Measurements from ENCODE around the gene PLEKHM2.

Gene PLEKHM2

DNA sequence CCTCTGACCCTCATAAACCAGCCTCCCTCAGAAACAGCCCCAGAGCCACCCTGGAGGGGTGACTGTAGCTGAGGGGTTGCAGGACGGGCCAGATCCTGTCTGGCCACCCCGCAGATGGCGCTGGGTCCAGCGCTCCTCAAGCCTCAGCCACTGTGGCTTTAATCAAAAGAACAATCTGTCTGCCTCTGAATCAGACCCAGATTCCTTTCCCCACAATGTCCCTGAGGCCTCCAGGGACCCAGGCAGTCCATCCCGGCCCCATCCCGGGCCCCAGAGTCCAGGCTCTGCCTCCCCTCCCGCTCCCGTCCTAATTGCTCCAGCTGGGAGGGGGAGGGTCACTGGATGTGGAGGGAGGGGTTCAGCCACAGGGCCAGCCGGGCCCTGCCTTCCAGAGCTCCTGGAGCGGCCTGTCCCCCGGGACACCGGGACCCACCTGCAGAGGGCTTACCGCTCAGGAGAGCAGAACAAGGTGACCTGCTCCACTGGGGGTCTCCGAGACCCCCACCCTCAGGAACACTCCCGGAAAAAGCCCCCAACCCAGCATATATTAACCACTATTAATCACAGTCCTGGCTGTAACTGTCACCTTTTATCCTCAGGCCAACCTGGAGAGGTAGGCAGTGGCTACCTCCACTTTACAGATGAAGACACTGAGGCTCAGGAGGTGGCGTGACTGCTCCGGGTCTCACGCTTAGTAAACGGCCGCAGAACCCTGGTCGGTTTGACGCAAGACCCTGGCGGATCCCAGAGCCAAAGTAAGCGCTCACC lies 73.6 kb downstream of the PLEKHM2 start:
- TF ChIP-seq TAF1 (IDR thresholded peaks at IDR 0.05; ENCODE audit: borderline replicate concordance, low read depth, low read length) (no peak), POLR2AphosphoS5 (IDR thresholded peaks at IDR 0.05; ENCODE audit: low read depth, low read length) (no peak), POLR2A (IDR thresholded peaks at IDR 0.05; ENCODE audit: low read depth, low read length) (no peak)
- FAIRE-seq (no peak), DNase-seq (ENCODE audit: insufficient read length) (no peak)

DNA sequence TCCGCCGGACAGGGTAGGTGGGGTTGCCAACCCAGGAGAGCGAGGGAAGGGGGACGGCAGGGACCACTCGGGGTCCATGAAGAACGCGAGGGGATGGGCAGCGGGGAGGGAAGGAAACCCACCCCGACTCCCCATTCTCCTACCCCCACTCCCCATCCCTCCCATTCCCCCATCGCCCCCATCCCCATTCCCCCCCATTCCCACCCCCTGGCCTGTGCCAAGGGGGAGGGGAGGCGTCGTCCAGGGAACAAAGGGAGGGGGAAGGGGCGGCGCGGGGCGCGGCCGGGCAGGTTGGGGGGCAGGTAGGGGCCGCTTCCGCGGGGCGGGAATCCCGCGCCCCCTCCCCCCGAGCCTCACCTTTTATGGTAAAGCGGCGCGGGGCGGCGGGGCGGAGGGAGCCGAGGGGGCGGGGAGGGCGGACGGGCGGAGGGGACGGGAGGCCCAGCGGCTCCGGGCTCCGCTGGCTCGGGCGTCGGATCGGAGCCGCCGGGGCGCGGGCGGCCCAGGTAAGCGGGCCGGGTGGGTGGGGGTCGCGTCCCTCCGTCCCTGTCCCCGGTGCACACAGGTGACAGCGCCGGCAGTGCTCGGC lies 74.3 kb downstream of the PLEKHM2 start, which contains the start of gene FBLIM1:
Gene FBLIM1 (plus strand): TSS at position 453 of the 589 bp plus-strand sequence. CDS start 6,189 bp downstream, outside the sequence.
- TF ChIP-seq POLR2AphosphoS5 (IDR thresholded peaks at IDR 0.05; ENCODE audit: low read depth, low read length) (no peak), POLR2A (IDR thresholded peaks at IDR 0.05; ENCODE audit: low read depth, low read length) (no peak), TAF1 (IDR thresholded peaks at IDR 0.05; ENCODE audit: borderline replicate concordance, low read depth, low read length) (no peak)
- no peak for FAIRE-seq
- no peak for DNase-seq (ENCODE audit: insufficient read length)

DNA sequence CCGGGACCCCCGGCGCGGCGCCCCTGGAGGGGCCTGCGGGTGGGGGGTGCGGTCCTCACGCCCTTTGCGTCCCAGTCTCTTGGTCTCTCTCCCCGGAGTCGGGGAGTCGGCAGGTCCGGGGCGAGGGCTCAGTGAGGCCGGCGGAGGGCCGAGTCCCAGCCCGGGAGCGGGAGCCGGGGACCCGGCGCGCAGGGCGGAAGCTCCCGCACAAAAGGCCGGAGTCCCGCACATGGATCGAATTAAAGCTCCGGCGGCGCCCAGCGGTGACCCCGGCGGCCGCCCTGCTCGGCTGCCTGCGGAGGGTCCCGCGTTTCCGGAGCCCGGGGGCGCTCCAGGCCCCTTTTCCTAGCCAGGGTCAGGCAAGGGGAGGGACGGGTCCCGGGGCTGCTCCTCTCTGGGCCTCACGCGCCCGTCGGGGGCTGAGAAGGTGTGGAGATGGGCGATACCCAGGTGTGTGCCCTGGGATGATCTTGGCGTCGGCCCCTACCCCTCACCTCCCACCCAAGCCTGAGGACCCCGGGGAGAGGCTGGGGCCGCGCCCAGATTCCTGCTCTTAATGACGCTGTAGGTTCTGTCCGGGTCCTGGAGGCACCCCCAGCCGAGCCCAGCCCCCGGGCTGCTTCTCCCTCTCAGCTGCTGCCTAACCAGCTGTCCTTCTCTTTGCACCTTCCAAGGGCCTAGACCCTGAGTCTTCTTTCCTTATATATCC lies 75.0 kb downstream of the PLEKHM2 start:
- FAIRE-seq (no peak), DNase-seq (ENCODE audit: insufficient read length) (no peak)
- no peak for TF ChIP-seq POLR2AphosphoS5 (IDR thresholded peaks at IDR 0.05; ENCODE audit: low read depth, low read length)
- TF ChIP-seq POLR2A (IDR thresholded peaks at IDR 0.05; ENCODE audit: low read depth, low read length): no peak
- no peak for TF ChIP-seq TAF1 (IDR thresholded peaks at IDR 0.05; ENCODE audit: borderline replicate concordance, low read depth, low read length)

DNA sequence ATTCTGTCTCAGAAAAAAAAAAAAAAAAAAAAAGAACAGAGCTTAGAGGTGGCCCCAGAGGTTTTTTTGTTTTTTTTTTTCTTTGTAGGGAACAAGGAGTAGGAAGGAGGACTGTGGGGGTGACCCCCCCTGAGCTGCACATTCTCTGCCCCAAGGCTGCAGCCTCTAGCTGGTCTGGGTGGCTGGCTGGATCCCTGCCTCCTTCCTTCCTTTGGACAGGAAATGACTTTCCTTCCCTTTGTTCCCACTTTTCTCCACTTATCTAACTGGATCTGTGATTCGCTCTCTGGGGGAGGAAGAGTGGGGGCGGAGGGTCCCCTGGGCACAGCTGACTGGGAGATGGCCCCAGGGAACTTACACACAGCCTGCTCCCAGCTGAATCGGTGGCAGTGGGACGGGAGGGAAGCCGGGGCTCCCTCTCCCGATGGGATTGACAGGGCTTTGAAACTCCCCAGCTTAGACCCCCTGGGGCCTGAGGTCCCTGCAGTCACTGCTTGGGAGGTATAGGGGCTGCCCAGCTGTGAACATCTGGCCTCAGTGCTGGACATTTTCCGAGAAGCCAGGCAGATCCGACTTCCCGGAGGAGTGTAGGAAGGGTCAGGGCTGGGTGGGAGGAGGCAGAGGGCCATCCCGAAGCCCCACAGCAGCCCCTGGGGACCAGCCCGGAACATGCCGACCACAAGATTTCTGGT lies 76.5 kb downstream of the PLEKHM2 start:
- FAIRE-seq (no peak), DNase-seq (ENCODE audit: insufficient read length) (no peak)
- TF ChIP-seq POLR2A (IDR thresholded peaks at IDR 0.05; ENCODE audit: low read depth, low read length) (no peak), POLR2AphosphoS5 (IDR thresholded peaks at IDR 0.05; ENCODE audit: low read depth, low read length) (no peak), TAF1 (IDR thresholded peaks at IDR 0.05; ENCODE audit: borderline replicate concordance, low read depth, low read length) (no peak)

DNA sequence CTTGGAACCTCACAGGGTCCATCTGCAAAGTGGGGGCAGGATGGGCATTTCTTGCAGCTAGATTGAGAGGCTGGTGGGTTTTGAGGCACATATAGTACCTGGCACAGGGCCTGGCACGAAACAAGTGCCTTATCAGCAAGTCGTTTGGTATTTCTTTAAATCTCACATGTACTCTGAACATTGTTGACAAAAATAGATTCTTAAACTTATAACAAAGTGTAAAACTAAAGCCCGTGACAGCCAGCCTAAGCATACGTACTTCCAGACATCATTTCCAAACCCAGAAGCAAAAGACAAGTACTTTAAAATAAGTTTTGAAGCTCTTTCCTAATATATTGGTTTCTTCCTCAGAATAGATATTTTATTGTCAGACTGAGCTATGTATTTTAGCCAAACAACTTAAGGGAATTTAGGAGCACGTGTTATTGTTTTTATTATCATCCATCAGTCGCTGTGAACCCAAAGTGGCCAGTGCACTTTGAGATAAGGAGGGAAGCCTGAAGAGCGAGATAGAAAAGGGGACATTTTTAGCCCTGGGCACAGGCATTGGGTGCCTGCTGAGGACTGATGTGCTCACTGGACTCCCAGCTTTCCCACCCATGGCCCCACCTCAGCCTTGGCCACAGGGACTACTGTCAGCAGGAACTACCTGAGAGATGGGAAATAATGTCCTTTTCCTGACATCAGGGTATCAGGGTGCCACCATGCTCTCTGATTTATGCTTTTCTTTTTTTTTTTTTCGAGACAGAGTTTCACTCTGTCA lies 77.4 kb downstream of the PLEKHM2 start:
- DNase-seq (ENCODE audit: insufficient read length) (no peak), FAIRE-seq (no peak)
- no peak for TF ChIP-seq POLR2A (IDR thresholded peaks at IDR 0.05; ENCODE audit: low read depth, low read length)
- TF ChIP-seq POLR2AphosphoS5 (IDR thresholded peaks at IDR 0.05; ENCODE audit: low read depth, low read length): no peak
- no peak for TF ChIP-seq TAF1 (IDR thresholded peaks at IDR 0.05; ENCODE audit: borderline replicate concordance, low read depth, low read length)

DNA sequence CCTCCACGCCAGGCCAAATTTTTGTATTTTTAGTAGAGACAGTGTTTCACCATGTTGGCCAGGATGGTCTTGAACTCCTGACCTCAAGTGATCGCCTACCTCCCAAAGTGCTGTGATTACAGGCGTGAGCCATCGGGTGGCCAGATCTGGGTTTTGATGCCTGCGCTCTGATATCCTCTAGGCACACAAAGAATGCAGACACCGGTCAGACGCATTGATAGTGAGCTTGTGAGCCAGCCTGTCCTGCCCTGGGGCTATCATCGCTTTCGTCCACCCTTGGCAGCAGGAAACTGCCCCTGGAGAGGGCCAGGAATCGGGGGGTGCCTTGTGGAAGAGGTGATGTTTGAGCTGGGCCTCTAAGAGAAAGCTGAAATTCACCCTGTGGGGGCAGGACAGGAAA lies 78.4 kb downstream of the PLEKHM2 start:
- DNase-seq (ENCODE audit: insufficient read length) (no peak), FAIRE-seq (no peak)
- TF ChIP-seq POLR2AphosphoS5 (IDR thresholded peaks at IDR 0.05; ENCODE audit: low read depth, low read length) (no peak), POLR2A (IDR thresholded peaks at IDR 0.05; ENCODE audit: low read depth, low read length) (no peak)

DNA sequence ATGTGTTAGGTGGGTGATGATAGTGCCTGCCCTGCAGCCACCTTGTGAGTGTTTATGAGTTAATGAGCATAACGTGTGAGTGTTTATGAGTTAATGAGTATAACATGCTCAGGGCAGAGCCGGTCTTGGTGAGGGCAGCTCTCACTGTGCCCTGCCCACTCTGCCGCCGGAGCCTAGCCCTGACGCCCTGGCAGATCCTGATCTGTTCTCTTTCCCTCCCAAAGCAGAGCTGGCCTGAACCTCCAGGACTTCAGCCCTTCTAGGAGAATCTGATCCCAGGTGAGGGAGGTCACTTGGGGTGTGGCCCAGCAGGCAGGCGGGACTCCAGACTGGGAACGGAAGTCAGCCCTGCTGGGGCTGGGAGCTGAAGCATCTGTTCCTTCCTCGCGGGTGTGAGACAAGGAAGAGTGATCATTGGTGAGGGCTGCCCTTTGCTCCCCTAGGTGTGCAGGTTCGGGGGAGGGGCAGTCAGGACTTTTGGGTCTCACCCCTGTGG lies 80.2 kb downstream of the PLEKHM2 start:
- FAIRE-seq (no peak), DNase-seq (ENCODE audit: insufficient read length) (no peak)
- TF ChIP-seq POLR2AphosphoS5 (IDR thresholded peaks at IDR 0.05; ENCODE audit: low read depth, low read length) (no peak), TAF1 (IDR thresholded peaks at IDR 0.05; ENCODE audit: borderline replicate concordance, low read depth, low read length) (no peak), POLR2A (IDR thresholded peaks at IDR 0.05; ENCODE audit: low read depth, low read length) (no peak)

GRCh38 chr1:15764890-15765289 lies 80.8 kb downstream of the PLEKHM2 start:
- DNase-seq (ENCODE audit: insufficient read length) (no peak), FAIRE-seq (no peak)
- TF ChIP-seq POLR2AphosphoS5 (IDR thresholded peaks at IDR 0.05; ENCODE audit: low read depth, low read length) (no peak), POLR2A (IDR thresholded peaks at IDR 0.05; ENCODE audit: low read depth, low read length) (no peak), TAF1 (IDR thresholded peaks at IDR 0.05; ENCODE audit: borderline replicate concordance, low read depth, low read length) (no peak)

DNA sequence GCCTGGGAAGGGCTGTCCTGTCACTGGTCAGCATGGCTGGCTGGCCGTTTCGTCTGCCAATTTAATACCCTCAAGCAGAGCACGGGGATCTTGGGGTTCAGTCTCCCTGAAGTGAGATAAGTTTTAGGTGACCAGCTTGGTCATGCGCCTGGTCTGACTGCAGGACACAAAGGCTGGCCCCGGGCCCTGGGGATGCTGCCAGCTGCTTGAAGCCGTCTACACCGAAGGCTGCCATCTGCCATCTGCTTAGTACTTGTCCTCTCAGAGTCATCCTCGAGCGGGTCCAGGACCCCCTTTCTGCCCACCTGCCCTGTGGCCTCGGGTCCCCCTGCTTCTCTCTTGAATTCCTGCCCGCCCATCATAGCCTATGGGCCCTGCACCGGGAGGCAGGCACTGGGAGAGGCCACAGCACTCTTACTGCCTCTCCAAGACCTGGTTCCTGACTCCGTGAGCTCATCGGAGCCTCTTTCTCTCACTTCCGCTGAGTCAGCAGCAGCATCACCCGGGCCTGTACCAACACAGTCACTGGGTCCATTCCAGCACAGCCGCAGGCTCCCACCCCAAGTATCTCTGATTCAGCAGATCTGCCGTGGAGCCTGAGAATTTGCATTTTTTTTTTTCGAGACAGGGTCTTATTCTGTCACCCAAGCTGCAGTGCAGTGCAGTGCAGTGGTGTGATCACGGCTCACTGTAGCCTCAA lies 81.5 kb downstream of the PLEKHM2 start:
- no peak for DNase-seq (ENCODE audit: insufficient read length)
- TF ChIP-seq TAF1 (IDR thresholded peaks at IDR 0.05; ENCODE audit: borderline replicate concordance, low read depth, low read length) (no peak), POLR2AphosphoS5 (IDR thresholded peaks at IDR 0.05; ENCODE audit: low read depth, low read length) (no peak), POLR2A (IDR thresholded peaks at IDR 0.05; ENCODE audit: low read depth, low read length) (no peak)
- no peak for FAIRE-seq

- TF ChIP-seq POLR2A (IDR thresholded peaks at IDR 0.05; ENCODE audit: low read depth, low read length) (no peak), TAF1 (IDR thresholded peaks at IDR 0.05; ENCODE audit: borderline replicate concordance, low read depth, low read length) (no peak), POLR2AphosphoS5 (IDR thresholded peaks at IDR 0.05; ENCODE audit: low read depth, low read length) (no peak)
- no peak for FAIRE-seq
- no peak for DNase-seq (ENCODE audit: insufficient read length)
Measured at GRCh38 chr1:15767941-15768340, 83.8 kb downstream of the PLEKHM2 start.

Measured in GM12892 (cell line).